SK-N-SH (cell line): ENCODE data around the gene LIPT1. TPM values are rescaled to one million over a fixed set of nuclear protein-coding genes. Genes with fewer than 3 reads are reported as not detected.

Experiments used
- CTCF ChIA-PET: fragments of 300-600, 350-600 bp; formaldehyde crosslinking; extraction: SDS; loops from one replicate; lab custom pipeline; 2021; lab: Yijun Ruan, JAX
- POLR2A ChIA-PET: fragments of 350-600 bp; sonication (Branson Sonifier 250); formaldehyde crosslinking; extraction: SDS; loops from one replicate; lab custom pipeline; 2020; ENCODE audit warnings: antibody characterized with exemption, inconsistent platforms; lab: Yijun Ruan, JAX
- DNase-seq: peaks from one replicate; pipeline ENCODE4 v3.0.0; 2012
- H2AFZ ChIP-seq: fragments of 200-600 bp; sonication (generic); 2 replicates; pipeline ENCODE4 v1.8.1; 2016; ENCODE audit warnings: antibody characterized with exemption, mild to moderate bottlenecking, low read depth
- H3F3A ChIP-seq: fragments of 200-600 bp; sonication (generic); replicated peaks from 2 replicates; pipeline ENCODE3; 2016; ENCODE audit warnings: antibody characterized with exemption, mild to moderate bottlenecking; ENCODE audit not compliant: insufficient read depth
- H3K27ac ChIP-seq, 2 experiments: fragments of 200-500 bp in 1 of 2; fragments of 200-600 bp in 1 of 2; sonication (Bioruptor generic) in 1 of 2; sonication (generic), shearing (Covaris generic) in 1 of 2; 2 replicates each; pipeline versions ENCODE4 v1.5.1 to v1.6.1; 2014 to 2016; ENCODE audit warnings: low read depth in 2 of 2, inconsistent platforms in 1 of 2, low read length in 1 of 2, mild to moderate bottlenecking in 1 of 2, mixed read lengths in 1 of 2
- H3K27me3 ChIP-seq: fragments of 200-600 bp; sonication (generic), shearing (Covaris generic); 2 replicates; pipeline ENCODE4 v1.6.1; 2016; ENCODE audit warnings: mixed run types; ENCODE audit not compliant: insufficient read depth
- H3K36me3 ChIP-seq, 2 experiments: fragments of 200-500 bp in 1 of 2; fragments of 200-600 bp in 1 of 2; sonication (Bioruptor generic) in 1 of 2; sonication (generic) in 1 of 2; replicated peaks in 1 of 2; 2 replicates each; pipeline versions ENCODE3 to v1.5.1; 2014 to 2016; ENCODE audit warnings: low read length in 1 of 2, mild to moderate bottlenecking in 1 of 2; ENCODE audit not compliant: insufficient read depth in 2 of 2, control insufficient read depth in 1 of 2
- H3K4me1 ChIP-seq, 2 experiments: fragments of 200-500 bp in 1 of 2; fragments of 200-600 bp in 1 of 2; sonication (Bioruptor generic) in 1 of 2; sonication (generic), shearing (Covaris generic) in 1 of 2; 2 replicates each; pipeline versions ENCODE4 v1.5.1 to v1.6.1; 2014 to 2016; ENCODE audit warnings: low read depth in 1 of 2, low read length in 1 of 2, mixed run types in 1 of 2; ENCODE audit not compliant: insufficient read depth in 2 of 2, control insufficient read depth in 1 of 2
- H3K4me2 ChIP-seq: fragments of 200-600 bp; sonication (generic), shearing (Covaris generic); 2 replicates; pipeline ENCODE4 v1.6.1; 2017; ENCODE audit warnings: mixed run types
- H3K4me3 ChIP-seq, 2 experiments: fragments of 200-500 bp in 1 of 2; fragments of 200-600 bp in 1 of 2; sonication (Bioruptor generic) in 1 of 2; sonication (generic), shearing (Covaris generic) in 1 of 2; 2 replicates each; pipeline versions ENCODE4 v1.5.1 to v1.8.1; 2014 to 2016; ENCODE audit warnings: low read depth in 2 of 2, inconsistent platforms in 1 of 2, low read length in 1 of 2, mild to moderate bottlenecking in 1 of 2, mixed read lengths in 1 of 2, moderate library complexity in 1 of 2
- H3K79me2 ChIP-seq: fragments of 200-600 bp; sonication (generic); 2 replicates; pipeline ENCODE4 v1.8.1; 2017; ENCODE audit warnings: mild to moderate bottlenecking; ENCODE audit not compliant: insufficient read depth
- H3K9ac ChIP-seq: fragments of 200-600 bp; sonication (generic); 2 replicates; pipeline ENCODE4 v1.6.1; 2017; ENCODE audit warnings: mixed run types
- H3K9me2 ChIP-seq: fragments of 200-600 bp; sonication (generic); 2 replicates; pipeline ENCODE4 v1.6.1; 2017; ENCODE audit warnings: mixed run types
- H3K9me3 ChIP-seq: fragments of 200-600 bp; sonication (generic); 2 replicates; pipeline ENCODE4 v1.6.1; 2017; ENCODE audit warnings: mixed run types, mild to moderate bottlenecking, moderate library complexity
- H4K20me1 ChIP-seq: fragments of 200-600 bp; sonication (generic); 2 replicates; pipeline ENCODE4 v1.6.1; 2017; ENCODE audit warnings: mild to moderate bottlenecking, mixed run types; ENCODE audit not compliant: insufficient read depth
- CHD2 ChIP-seq: fragments of 150-350 bp; IDR thresholded peaks from 2 replicates; pipeline ENCODE4 v1.6.1; 2018; ENCODE audit warnings: low read length; ENCODE audit not compliant: partially characterized antibody
- CTCF ChIP-seq: fragments of 200-600 bp; sonication (generic); IDR thresholded peaks from 2 replicates; pipeline ENCODE4 v1.6.1; 2017; ENCODE audit warnings: antibody characterized with exemption, mild to moderate bottlenecking, moderate library complexity
- ELF1 ChIP-seq: IDR thresholded peaks from 2 replicates; pipeline ENCODE4 v1.4.0; 2012
- EZH2phosphoT487 ChIP-seq: fragments of 200-600 bp; sonication (generic); IDR thresholded peaks from 2 replicates; pipeline ENCODE4 v1.6.1; 2017; ENCODE audit warnings: low read depth, mixed run types, mild to moderate bottlenecking, antibody characterized with exemption, moderate library complexity, borderline replicate concordance
- FOXM1 ChIP-seq: IDR thresholded peaks from 2 replicates; pipeline ENCODE4 v1.4.0; 2012; ENCODE audit warnings: low read depth, mild to moderate bottlenecking
- GATA2 ChIP-seq: sonication (generic); formaldehyde crosslinking; IDR thresholded peaks from 2 replicates; pipeline ENCODE4 v1.5.0; 2020; ENCODE audit warnings: mild to moderate bottlenecking, missing genetic modification reagents
- JUND ChIP-seq: IDR thresholded peaks from 2 replicates; pipeline ENCODE4 v1.4.0; 2012
- MEF2A ChIP-seq: IDR thresholded peaks from 2 replicates; pipeline ENCODE4 v1.4.0; 2012; ENCODE audit warnings: low read depth, borderline replicate concordance
- MXI1 ChIP-seq: IDR thresholded peaks from 2 replicates; pipeline ENCODE4 v1.6.1; 2012; ENCODE audit warnings: mild to moderate bottlenecking, low read depth, low read length, improper control_type of control experiment
- NRF1 ChIP-seq: IDR thresholded peaks from 2 replicates; pipeline ENCODE4 v1.6.1; 2012; ENCODE audit warnings: low read depth, mild to moderate bottlenecking, low read length
- POLR2AphosphoS5 ChIP-seq: IDR thresholded peaks from 2 replicates; pipeline ENCODE4 v1.6.1; 2012; ENCODE audit warnings: low read depth, low read length
- RFX5 ChIP-seq: IDR thresholded peaks from 2 replicates; pipeline ENCODE4 v1.6.1; 2012; ENCODE audit warnings: mild to moderate bottlenecking, improper control_type of control experiment, low read length
- SIN3A ChIP-seq: IDR thresholded peaks from 2 replicates; pipeline ENCODE4 v1.6.1; 2012; ENCODE audit warnings: low read depth, mild to moderate bottlenecking, low read length, moderate library complexity, borderline replicate concordance
- TAF1 ChIP-seq: IDR thresholded peaks from 2 replicates; pipeline ENCODE4 v1.6.1; 2012; ENCODE audit warnings: low read depth, mild to moderate bottlenecking, low read length, moderate library complexity, borderline replicate concordance
- TCF12 ChIP-seq: IDR thresholded peaks from 2 replicates; pipeline ENCODE4 v1.4.0; 2012
- WGBS: methylation state at CpG from one replicate; pipeline ENCODE4 v1.1.6; 2017; ENCODE audit warnings: low lambda C conversion rate; 5-methylcytosine and 5-hydroxymethylcytosine counted together
- polyA plus RNA-seq, 3 experiments: library from polyadenylated mRNA; depleted of rRNA; stranded (reverse); fragments of >200 nt; gene quantifications; 2 replicates each; pipeline ENCODE4 v1.2.3, GENCODE V29; 2012
- small RNA-seq, 7 experiments: library from RNA; depleted of rRNA; stranded (forward); fragments of <200 nt; gene quantifications; one replicate each; pipeline ENCODE3, GENCODE V24; 2012
- TF ChIP-seq, protein P1 (sequence below): IDR thresholded peaks from 2 replicates; pipeline ENCODE4 v1.4.0; 2012; ENCODE audit warnings: low read depth, borderline replicate concordance

LIPT1 gene
- polyA plus RNA-seq, 1 of the 3 experiments (the other 2 are of a cell fraction) = 5.4 TPM

DNA sequence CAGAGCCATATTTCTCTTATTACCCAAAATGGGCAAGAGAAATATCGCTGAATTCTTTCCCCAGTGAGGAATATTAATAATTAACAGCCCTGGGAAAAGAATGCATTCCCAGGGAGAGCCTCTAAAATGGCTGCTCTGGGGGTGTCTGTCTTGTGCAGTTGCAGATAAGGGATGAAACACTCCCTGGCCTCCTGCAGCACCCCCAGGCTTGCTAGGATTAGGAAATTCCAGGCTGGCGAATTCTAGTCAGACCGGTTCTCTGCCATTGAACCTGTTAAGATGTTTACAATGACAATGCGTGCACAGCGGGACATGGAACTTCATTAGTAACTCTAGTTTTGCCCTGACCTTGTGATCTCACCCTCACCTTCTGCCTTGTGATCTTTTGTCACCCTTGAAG lies 50.7 kb downstream of the LIPT1 start:
- no peak overlapping the region for H3K4me2 ChIP-seq

More for the DNA sequence above, 50.7 kb downstream of the LIPT1 start:
- Histone ChIP-seq H3K9me3 (no peaks in the 10 kb centered on the region), H3K9me2 (no peaks in the 10 kb centered on the region), H3K4me1 (no peaks in the 10 kb centered on the region), H2AFZ (no peak overlapping the region), H3F3A (no peaks in the 10 kb centered on the region), H3K27ac (no peak overlapping the region), H3K4me3 (no peak overlapping the region), H4K20me1 (no peaks in the 10 kb centered on the region), H3K79me2 (no peaks in the 10 kb centered on the region)
- 77% methylated on average over 5 of the region's 5 CpGs for WGBS
- POLR2A ChIA-PET = no interaction called here
- TF ChIP-seq RFX5 (no peak), POLR2AphosphoS5 (no peak), NRF1 (no peak), SIN3A (no peak), GATA2 (CRISPR knock-in tag) (no peak), CHD2 (no peak), JUND (no peak), FOXM1 (no peak), TCF12 (no peak), ELF1 (no peak), TAF1 (no peak), EZH2phosphoT487 (no peak), MXI1 (no peak), CTCF (no peak), MEF2A (no peak)
- TF ChIP-seq, protein P1, sequence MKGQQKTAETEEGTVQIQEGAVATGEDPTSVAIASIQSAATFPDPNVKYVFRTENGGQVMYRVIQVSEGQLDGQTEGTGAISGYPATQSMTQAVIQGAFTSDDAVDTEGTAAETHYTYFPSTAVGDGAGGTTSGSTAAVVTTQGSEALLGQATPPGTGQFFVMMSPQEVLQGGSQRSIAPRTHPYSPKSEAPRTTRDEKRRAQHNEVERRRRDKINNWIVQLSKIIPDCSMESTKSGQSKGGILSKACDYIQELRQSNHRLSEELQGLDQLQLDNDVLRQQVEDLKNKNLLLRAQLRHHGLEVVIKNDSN = no peak
- TF ChIP-seq, all 33 proteins: peak for 0
- Histone ChIP-seq H3K36me3 (no peaks in the 10 kb centered on the region), H3K27me3 (no peaks in the 10 kb centered on the region), H3K9ac (no peak overlapping the region)
- no peak for DNase-seq
- CTCF ChIA-PET = no interaction called here

Small RNAs within 50 kb of the gene (small RNA-seq; reads per million reads assigned to genes)
- 0 reads per million in 7 experiments for gene AC092587.1

Other genes starting within 250 kb of the LIPT1 start
- not detected in 2 replicates for gene CRACDL, start 218.7 kb upstream of the LIPT1 start, polyA plus RNA-seq (2012; rRNA removed)
- gene C2orf15, start 13.3 kb upstream of the LIPT1 start, polyA plus RNA-seq (2012; rRNA removed) = 0.25 and 0.41 TPM in 2 replicates
- gene TSGA10, start within 50 bp of the LIPT1 start, polyA plus RNA-seq (2012; rRNA removed) = 1.8 and 2.0 TPM in 2 replicates
- 11.8 and 15.7 TPM in 2 replicates for gene MITD1, start 26.1 kb downstream of the LIPT1 start, polyA plus RNA-seq (2012; rRNA removed)
- 14.9 and 18.4 TPM in 2 replicates for gene MRPL30, start 26.2 kb downstream of the LIPT1 start, polyA plus RNA-seq (2012; rRNA removed)
- gene LYG2, start 100.7 kb downstream of the LIPT1 start, polyA plus RNA-seq (2012; rRNA removed) = not detected in 2 replicates
- 1.2 and 1.4 TPM in 2 replicates for gene LYG1, start 146.2 kb downstream of the LIPT1 start, polyA plus RNA-seq (2012; rRNA removed)
- gene TXNDC9, start 181.4 kb downstream of the LIPT1 start, polyA plus RNA-seq (2012; rRNA removed) = 19.1 and 24.5 TPM in 2 replicates
- gene EIF5B, start 182.4 kb downstream of the LIPT1 start, polyA plus RNA-seq (2012; rRNA removed) = 8.7 and 9.8 TPM in 2 replicates